ENCODE measurements around the gene UGCG.

- no peak for TF ChIP-seq CTCF (IDR thresholded peaks at IDR 0.05)
- no peak for TF ChIP-seq POLR2AphosphoS5 (IDR thresholded peaks at IDR 0.05; ENCODE audit: low read depth, low read length)
- TF ChIP-seq REST (IDR thresholded peaks at IDR 0.05; ENCODE audit: insufficient read depth in 1 of 2, low read depth in 2 of 2, low read length in 1 of 2): no peak
Measured at GRCh38 chr9:111915425-111915758, 18.8 kb downstream of the UGCG start.
